ENCODE results near the gene SLC9A7. TPM values are rescaled to one million over a fixed set of nuclear protein-coding genes. Genes with fewer than 3 reads are reported as not detected.

Gene SLC9A7
- total and polyA plus RNA-seq, 2 donors (not counting 1 experiment from before 2014, with no cell fraction given): 13.9 to 47.7 TPM

- no peaks in the 10 kb centered on the region for H4K20me1 ChIP-seq (ENCODE audit: control insufficient read depth, extremely low read depth, insufficient read depth, low read length)
- no peak overlapping the region for H3K27ac ChIP-seq (ENCODE audit: insufficient read depth, low read length)
- no peak overlapping the region for H3K4me2 ChIP-seq (ENCODE audit: extremely low read depth, insufficient read depth, low read length)
- no peaks in the 10 kb centered on the region for H3K27me3 ChIP-seq (ENCODE audit: control insufficient read depth, insufficient read depth, low read length)
- H3K79me2 ChIP-seq (ENCODE audit: control insufficient read depth, insufficient read depth, low read length): no peaks in the 10 kb centered on the region
- TF ChIP-seq EZH2 (IDR thresholded peaks at IDR 0.05; ENCODE audit: low read length, missing control alignments): no peak
- no peak for TF ChIP-seq CTCF (conservative IDR thresholded peaks at IDR 0.05 in 1 of 2, IDR thresholded peaks at IDR 0.05 in 1 of 2; ENCODE audit: low read depth in 1 of 2, low read length in 2 of 2)
- no peaks in the 10 kb centered on the region for H3K9me3 ChIP-seq (ENCODE audit: control insufficient read depth, insufficient read depth, low read depth, low read length)
- DNase-seq (ENCODE audit: low read depth in 2 of 2): no peak
- no peaks in the 10 kb centered on the region for H3K4me1 ChIP-seq (ENCODE audit: control insufficient read depth, extremely low read depth, insufficient read depth, low read length)
- H3K36me3 ChIP-seq (ENCODE audit: control insufficient read depth, insufficient read depth, low read length): peaks cover 2% of the 10 kb centered on the region
- H3K4me3 ChIP-seq (replicated peaks in 1 of 4; ENCODE audit: control extremely low read depth in 1 of 4, insufficient read depth in 1 of 4, low read depth in 3 of 4, low read length in 4 of 4): no peak overlapping the region
- H2AFZ ChIP-seq (ENCODE audit: low read length): no peak overlapping the region
- H3K9ac ChIP-seq (ENCODE audit: insufficient read depth, low read length): no peak overlapping the region
Observed at GRCh38 chrX:46618947-46619346, 140.0 kb downstream of the SLC9A7 start.

DNA sequence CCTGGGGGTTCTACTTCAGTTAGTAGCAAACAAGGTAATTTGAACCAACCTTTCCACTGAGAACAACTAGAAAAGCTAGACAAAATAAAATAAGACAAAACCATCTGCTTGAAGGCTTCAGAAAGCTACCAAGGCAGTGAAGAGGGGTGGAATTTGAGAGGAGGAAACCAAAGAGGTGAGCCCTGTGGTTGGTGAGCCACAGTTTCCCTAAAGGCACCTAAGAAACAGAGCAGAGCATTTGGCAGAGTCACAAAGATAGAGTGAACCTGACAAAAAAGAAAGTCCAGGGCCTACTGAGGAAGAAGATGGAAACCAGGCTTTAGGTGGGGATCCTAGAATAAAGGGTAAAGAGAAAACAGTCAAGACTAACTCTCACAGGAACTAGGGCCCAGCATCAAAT is 141.0 kb downstream of the SLC9A7 start:
- Histone ChIP-seq H3K4me2 (ENCODE audit: extremely low read depth, insufficient read depth, low read length) (no peak overlapping the region), H3K27me3 (ENCODE audit: control insufficient read depth, insufficient read depth, low read length) (no peaks in the 10 kb centered on the region), H3K36me3 (ENCODE audit: control insufficient read depth, insufficient read depth, low read length) (peaks cover 2% of the 10 kb centered on the region), H2AFZ (ENCODE audit: low read length) (no peak overlapping the region), H3K4me1 (ENCODE audit: control insufficient read depth, extremely low read depth, insufficient read depth, low read length) (no peaks in the 10 kb centered on the region), H3K9ac (ENCODE audit: insufficient read depth, low read length) (no peak overlapping the region), H3K9me3 (ENCODE audit: control insufficient read depth, insufficient read depth, low read depth, low read length) (no peaks in the 10 kb centered on the region), H3K27ac (ENCODE audit: insufficient read depth, low read length) (no peak overlapping the region), H3K79me2 (ENCODE audit: control insufficient read depth, insufficient read depth, low read length) (no peaks in the 10 kb centered on the region), H3K4me3 (replicated peaks in 1 of 4; ENCODE audit: control extremely low read depth in 1 of 4, insufficient read depth in 1 of 4, low read depth in 3 of 4, low read length in 4 of 4) (no peak overlapping the region), H4K20me1 (ENCODE audit: control insufficient read depth, extremely low read depth, insufficient read depth, low read length) (no peaks in the 10 kb centered on the region)
- TF ChIP-seq EZH2 (IDR thresholded peaks at IDR 0.05; ENCODE audit: low read length, missing control alignments) (no peak), CTCF (conservative IDR thresholded peaks at IDR 0.05 in 1 of 2, IDR thresholded peaks at IDR 0.05 in 1 of 2; ENCODE audit: low read depth in 1 of 2, low read length in 2 of 2) (no peak)
- DNase-seq (ENCODE audit: low read depth in 2 of 2): no peak

DNA sequence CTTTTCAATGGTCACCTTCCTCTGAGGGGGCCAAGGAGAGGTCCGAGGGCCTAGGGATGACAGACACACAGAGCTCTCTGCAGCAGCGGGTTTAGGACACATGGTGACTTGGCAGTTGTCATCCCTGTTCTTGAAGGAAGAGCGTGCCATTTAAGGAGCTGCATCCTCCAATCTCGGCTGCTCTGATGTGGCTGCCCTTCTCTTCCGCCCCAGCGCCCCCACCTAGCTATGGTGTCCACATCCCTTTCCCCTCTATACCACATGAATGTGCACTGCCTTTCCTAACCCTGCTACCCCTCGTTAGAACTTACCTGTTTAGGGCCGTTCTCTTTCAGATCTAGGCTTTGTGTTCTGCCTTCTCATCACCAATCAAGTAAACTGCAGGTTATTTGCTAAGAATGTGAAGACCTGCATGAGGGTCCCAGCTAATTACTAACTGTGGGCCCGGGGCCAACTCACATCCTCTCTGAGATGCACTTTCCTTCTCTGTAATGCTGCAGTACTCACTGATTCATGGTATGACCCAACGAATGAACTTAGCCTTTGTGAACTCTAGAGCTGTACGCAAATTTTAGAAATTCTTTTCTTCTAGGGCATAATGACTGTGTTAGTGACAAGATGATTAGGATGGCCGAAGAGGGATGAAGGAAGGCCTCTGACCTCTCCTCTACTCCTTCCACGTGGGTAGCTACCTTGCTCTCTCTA is 147.1 kb downstream of the SLC9A7 start:
- Histone ChIP-seq H2AFZ (ENCODE audit: low read length) (no peak overlapping the region), H4K20me1 (ENCODE audit: control insufficient read depth, extremely low read depth, insufficient read depth, low read length) (no peaks in the 10 kb centered on the region), H3K79me2 (ENCODE audit: control insufficient read depth, insufficient read depth, low read length) (no peaks in the 10 kb centered on the region), H3K4me1 (ENCODE audit: control insufficient read depth, extremely low read depth, insufficient read depth, low read length) (no peaks in the 10 kb centered on the region), H3K27me3 (ENCODE audit: control insufficient read depth, insufficient read depth, low read length) (no peaks in the 10 kb centered on the region), H3K9ac (ENCODE audit: insufficient read depth, low read length) (no peak overlapping the region), H3K27ac (ENCODE audit: insufficient read depth, low read length) (no peak overlapping the region), H3K9me3 (ENCODE audit: control insufficient read depth, insufficient read depth, low read depth, low read length) (no peaks in the 10 kb centered on the region), H3K4me2 (ENCODE audit: extremely low read depth, insufficient read depth, low read length) (no peak overlapping the region), H3K4me3 (replicated peaks in 1 of 4; ENCODE audit: control extremely low read depth in 1 of 4, insufficient read depth in 1 of 4, low read depth in 3 of 4, low read length in 4 of 4) (no peak overlapping the region), H3K36me3 (ENCODE audit: control insufficient read depth, insufficient read depth, low read length) (no peaks in the 10 kb centered on the region)
- no peak for TF ChIP-seq EZH2 (IDR thresholded peaks at IDR 0.05; ENCODE audit: low read length, missing control alignments)
- TF ChIP-seq CTCF (conservative IDR thresholded peaks at IDR 0.05 in 1 of 2, IDR thresholded peaks at IDR 0.05 in 1 of 2; ENCODE audit: low read depth in 1 of 2, low read length in 2 of 2): no peak
- DNase-seq (ENCODE audit: low read depth in 2 of 2): no peak
